ENCODE results near the gene SMYD1.

GRCh38 chr2:88144914-88145497, 77.4 kb downstream of the SMYD1 start:
- TF ChIP-seq EZH2 (IDR thresholded peaks at IDR 0.05; ENCODE audit: borderline replicate concordance, insufficient read depth, low read depth, low read length, poor library complexity, severe bottlenecking) (no peak), CTCF (IDR thresholded peaks at IDR 0.05) (no peak)

Measured in B cell (primary cell).